H1 (cell line): Measurements from ENCODE around the gene UEVLD. TPM values are rescaled to one million over a fixed set of nuclear protein-coding genes. Genes with fewer than 3 reads are reported as not detected.
A peak's percentile ranks its signal among the peaks of the same experiment; 100 is the strongest.

Source experiments
- CTCF ChIA-PET: fragments of 300-600 bp; sonication (Branson Sonifier 250); formaldehyde crosslinking; loops from one replicate; lab custom pipeline; 2021; ENCODE audit not compliant: partially characterized antibody; lab: Charles Lee
- POLR2A ChIA-PET: fragments of 300-600 bp; sonication (Branson Sonifier 250); formaldehyde crosslinking; loops from one replicate; lab custom pipeline; 2021; ENCODE audit warnings: inconsistent platforms; ENCODE audit not compliant: partially characterized antibody; lab: Charles Lee
- DNase-seq, 2 experiments: peaks; one replicate each; pipeline versions ENCODE4 v3.0.0 to v3.0.0-alpha.2; 2010 to 2022; ENCODE audit warnings: low spot score in 2 of 2, low read depth in 1 of 2, mixed read lengths in 1 of 2
- FAIRE-seq: peaks from 2 replicates; lab custom pipeline; 2011; peaks lifted over from hg19 to GRCh38; lab: Jason Lieb, UNC
- H2AFZ ChIP-seq: 2 replicates; pipeline ENCODE4 v1.8.1; 2012; ENCODE audit warnings: low read length, inconsistent platforms
- H2AK5ac ChIP-seq: 2 replicates; pipeline ENCODE4 v1.6.1; 2013; ENCODE audit warnings: low read depth, low read length
- H2BK120ac ChIP-seq: replicated peaks from 2 replicates; pipeline ENCODE3; 2013; ENCODE audit warnings: low read depth, low read length, inconsistent platforms
- H2BK12ac ChIP-seq: 2 replicates; pipeline ENCODE4 v1.6.1; 2013; ENCODE audit warnings: low read depth, low read length
- H2BK15ac ChIP-seq: 2 replicates; pipeline ENCODE4 v1.6.1; 2013; ENCODE audit warnings: low read length
- H2BK20ac ChIP-seq: 2 replicates; pipeline ENCODE4 v1.6.1; 2013; ENCODE audit warnings: low read length
- H2BK5ac ChIP-seq: 2 replicates; pipeline ENCODE4 v1.6.1; 2013; ENCODE audit warnings: low read depth, low read length
- H3K14ac ChIP-seq: 2 replicates; pipeline ENCODE4 v1.6.1; 2013; ENCODE audit warnings: inconsistent platforms; ENCODE audit not compliant: insufficient read length
- H3K18ac ChIP-seq: 2 replicates; pipeline ENCODE4 v1.6.1; 2013; ENCODE audit warnings: low read length; ENCODE audit errors: extremely low read depth
- H3K23ac ChIP-seq: 2 replicates; pipeline ENCODE4 v1.6.1; 2013; ENCODE audit warnings: inconsistent platforms; ENCODE audit not compliant: insufficient read length
- H3K23me2 ChIP-seq: 2 replicates; pipeline ENCODE4 v1.6.1; 2013; ENCODE audit warnings: low read depth, low read length
- H3K27ac ChIP-seq: 2 replicates; pipeline ENCODE4 v1.6.1; 2011; ENCODE audit warnings: low read depth, low read length, inconsistent platforms
- H3K27me3 ChIP-seq, 4 experiments: replicated peaks in 1 of 4; 1 replicate in 1 of 4; 2 replicates in 3 of 4; pipeline versions ENCODE4 v1.6.1 to v1.8.1; 2011 to 2013; ENCODE audit warnings: low read length in 3 of 4, mild to moderate bottlenecking in 3 of 4, inconsistent platforms in 2 of 4, mixed read lengths in 2 of 4, moderate library complexity in 1 of 4; ENCODE audit not compliant: control insufficient read depth in 3 of 4, insufficient read depth in 3 of 4; ENCODE audit errors: extremely low read depth in 1 of 4
- H3K36me3 ChIP-seq, 4 experiments: 2 replicates each; pipeline versions ENCODE4 v1.6.1 to v1.8.1; 2011 to 2013; ENCODE audit warnings: mild to moderate bottlenecking in 4 of 4, low read length in 3 of 4, moderate library complexity in 2 of 4, control low read depth in 1 of 4, inconsistent platforms in 1 of 4; ENCODE audit not compliant: insufficient read depth in 4 of 4, control insufficient read depth in 2 of 4
- H3K4ac ChIP-seq: replicated peaks from 2 replicates; pipeline ENCODE3; 2013; ENCODE audit warnings: low read length, low read depth, mixed read lengths, inconsistent platforms; ENCODE audit not compliant: insufficient read length
- H3K4me1 ChIP-seq, 4 experiments: replicated peaks in 1 of 4; 1 replicate in 1 of 4; 2 replicates in 3 of 4; pipeline versions ENCODE4 v1.6.1 to v1.8.1; 2011 to 2013; ENCODE audit warnings: low read length in 3 of 4, inconsistent platforms in 2 of 4, mixed read lengths in 1 of 4; ENCODE audit not compliant: insufficient read depth in 4 of 4, control insufficient read depth in 3 of 4
- H3K4me2 ChIP-seq, 2 experiments: 2 replicates each; pipeline versions ENCODE4 v1.6.1 to v1.8.1; 2011 to 2013; ENCODE audit warnings: low read depth in 2 of 2, low read length in 2 of 2, control low read depth in 1 of 2, inconsistent platforms in 1 of 2, mild to moderate bottlenecking in 1 of 2; ENCODE audit not compliant: insufficient read depth in 1 of 2
- H3K4me3 ChIP-seq, 4 experiments: fragments of 200-600, 300-600 bp in 1 of 4; sonication (generic), shearing (Covaris generic), sonication (Bioruptor Twin) in 1 of 4; 2 replicates each; pipeline versions ENCODE4 v1.5.1 to v1.8.1; 2011 to 2016; ENCODE audit warnings: low read length in 4 of 4, low read depth in 3 of 4, control low read depth in 2 of 4, inconsistent platforms in 2 of 4, mild to moderate bottlenecking in 2 of 4, mixed read lengths in 1 of 4, moderate library complexity in 1 of 4; ENCODE audit not compliant: insufficient read depth in 2 of 4; ENCODE audit errors: extremely low read depth in 1 of 4
- H3K56ac ChIP-seq: replicated peaks from 2 replicates; pipeline ENCODE3; 2013; ENCODE audit warnings: low read depth, mild to moderate bottlenecking, mixed read lengths, low read length, inconsistent platforms; ENCODE audit not compliant: insufficient read length
- H3K79me1 ChIP-seq: 2 replicates; pipeline ENCODE4 v1.6.1; 2013; ENCODE audit warnings: low read depth, low read length, control low read depth
- H3K79me2 ChIP-seq, 2 experiments: 2 replicates each; pipeline versions ENCODE4 v1.6.1 to v1.8.1; 2012 to 2013; ENCODE audit warnings: low read length in 2 of 2, mild to moderate bottlenecking in 2 of 2, inconsistent platforms in 1 of 2; ENCODE audit not compliant: insufficient read depth in 2 of 2, control insufficient read depth in 1 of 2
- H3K9ac ChIP-seq, 4 experiments: replicated peaks in 1 of 4; 1 replicate in 1 of 4; 2 replicates in 3 of 4; pipeline versions ENCODE4 v1.6.1 to v1.8.1; 2011 to 2013; ENCODE audit warnings: low read depth in 3 of 4, low read length in 3 of 4, control low read depth in 2 of 4, mild to moderate bottlenecking in 2 of 4, moderate library complexity in 2 of 4, inconsistent platforms in 1 of 4; ENCODE audit errors: extremely low read depth in 1 of 4
- H3K9me3 ChIP-seq, 2 experiments: 2 replicates each; pipeline versions ENCODE4 v1.6.1 to v1.8.1; 2012 to 2013; ENCODE audit warnings: mild to moderate bottlenecking in 2 of 2, moderate library complexity in 2 of 2, control low read depth in 1 of 2, inconsistent platforms in 1 of 2, low read depth in 1 of 2, low read length in 1 of 2, mixed read lengths in 1 of 2; ENCODE audit not compliant: insufficient read depth in 2 of 2
- H4K20me1 ChIP-seq, 2 experiments: replicated peaks in 1 of 2; 2 replicates each; pipeline versions ENCODE3 to v1.8.1; 2011 to 2013; ENCODE audit warnings: inconsistent platforms in 2 of 2, low read length in 2 of 2, mild to moderate bottlenecking in 1 of 2; ENCODE audit not compliant: insufficient read depth in 2 of 2, control insufficient read depth in 1 of 2
- H4K5ac ChIP-seq: 2 replicates; pipeline ENCODE4 v1.6.1; 2013; ENCODE audit warnings: low read length, low read depth, mixed read lengths, inconsistent platforms; ENCODE audit not compliant: insufficient read length
- H4K8ac ChIP-seq: 2 replicates; pipeline ENCODE4 v1.8.0; 2013; ENCODE audit warnings: mild to moderate bottlenecking, moderate library complexity, low read length, inconsistent platforms; ENCODE audit not compliant: insufficient read depth; ENCODE audit errors: extremely low read depth
- H4K91ac ChIP-seq: replicated peaks from 2 replicates; pipeline ENCODE3; 2013; ENCODE audit warnings: low read length, mixed read lengths, inconsistent platforms; ENCODE audit not compliant: insufficient read length
- GABPA ChIP-seq: IDR thresholded peaks from 2 replicates; pipeline ENCODE4 v1.6.1; 2011; ENCODE audit warnings: mild to moderate bottlenecking, low read length, moderate library complexity, borderline replicate concordance; ENCODE audit not compliant: insufficient read depth
- RAD21 ChIP-seq, 2 experiments: IDR thresholded peaks in 1 of 2; conservative IDR thresholded peaks in 1 of 2; 2 replicates each; pipeline ENCODE4 v1.6.1; 2011; ENCODE audit warnings: low read depth in 2 of 2, low read length in 2 of 2, improper control_type of control experiment in 1 of 2, inconsistent platforms in 1 of 2, mild to moderate bottlenecking in 1 of 2, moderate library complexity in 1 of 2
- WGBS, 2 experiments: shearing (Covaris generic) in 1 of 2; methylation state at CpG; one replicate each; pipeline versions ENCODE4 v1.1.6 to v1.1.7; 2013 to 2015; ENCODE audit warnings: low lambda C conversion rate in 2 of 2, mixed read lengths in 2 of 2, inconsistent platforms in 1 of 2, low coverage in 1 of 2, missing lambda C conversion rate in 1 of 2; ENCODE audit not compliant: insufficient replicate concordance in 2 of 2, insufficient coverage in 1 of 2, insufficient read length in 1 of 2; ENCODE audit errors: extremely low coverage in 1 of 2, missing lambda C conversion rate in 1 of 2; 5-methylcytosine and 5-hydroxymethylcytosine counted together
- polyA plus RNA-seq, 7 experiments: library from polyadenylated mRNA; depleted of rRNA in 3 of 7; stranded (reverse) in 5 of 7; unstranded in 2 of 7; fragments of >200 nt in 5 of 7; fragments of 200-250 nt in 2 of 7; gene quantifications; 1 replicate in 5 of 7; 2 replicates in 1 of 7; 4 replicates in 1 of 7; pipeline versions ENCODE4 v1.2.1 to v1.2.3, GENCODE V29; 2011 to 2013; ENCODE audit warnings: missing spikeins in 2 of 7, mixed read lengths in 2 of 7
- total RNA-seq: library from RNA; stranded (reverse); fragmentation: NEBNext Ultra II Directional; extraction: Animal tissue kit (Norgen Biotek cat#: 25700); gene quantifications from 2 replicates; pipeline ENCODE4 v1.2.1, GENCODE V29; 2021

UEVLD gene
- total and polyA plus RNA-seq, 2 of the 8 experiments (the other 6 are each of a cell fraction or from before 2014, with no cell fraction given): 4.1 to 7.3 TPM

- H2BK15ac ChIP-seq: no peak overlapping the region
- H4K20me1 ChIP-seq: peaks cover 0 to 2% of the 10 kb centered on the region in 2 experiments
- H3K4me1 ChIP-seq: no peaks in the 10 kb centered on the region
- H3K18ac ChIP-seq: no peak overlapping the region
- POLR2A ChIA-PET: interaction anchor here (1.2 to 2.2 kb wide), 2 partner anchors 9 to 12 kb away, joined by 4 to 8 read pairs; partner anchors contain the start of gene UEVLD
- no peak overlapping the region for H3K23ac ChIP-seq
- H3K79me1 ChIP-seq: no peaks in the 10 kb centered on the region; the same call in 1 of the 2 replicates
- no peaks in the 10 kb centered on the region for H3K27me3 ChIP-seq
- no peak overlapping the region for H2BK5ac ChIP-seq
- no peaks in the 10 kb centered on the region for H3K23me2 ChIP-seq
- no peak overlapping the region for H3K4me2 ChIP-seq
- H2AK5ac ChIP-seq: no peak overlapping the region
- 92% methylated on average over 4 of the region's 4 CpGs; no CpG with 5 or more reads in 1 of the 2 experiments for WGBS, 2 experiments
- no peak overlapping the region for H3K27ac ChIP-seq
- no peak overlapping the region for H3K56ac ChIP-seq
- H3K9ac ChIP-seq: no peak overlapping the region
- CTCF ChIA-PET: interaction anchor here (1.4 kb wide), 1 partner anchor 12 kb away, joined by 5 read pairs; the partner anchor contains the start of gene UEVLD
- H3K4me3 ChIP-seq: no peak overlapping the region
- FAIRE-seq: no peak
- peak overlapping the region; percentile 39; the same call in 1 of the 2 replicates for H4K8ac ChIP-seq
- no peak overlapping the region for H2BK20ac ChIP-seq
- H3K4ac ChIP-seq: no peak overlapping the region
- no peaks in the 10 kb centered on the region for H3K79me2 ChIP-seq
- H4K91ac ChIP-seq: no peak overlapping the region
- no peak overlapping the region for H2BK12ac ChIP-seq
- no peak for DNase-seq
- TF ChIP-seq RAD21 (IDR thresholded peaks at IDR 0.05 in 1 of 2, conservative IDR thresholded peaks at IDR 0.05 in 1 of 2; ENCODE audit: low read depth in 2 of 2, low read length in 2 of 2) (no peak), GABPA (no peak)
- TF ChIP-seq, all 59 proteins: peak for 0
- Histone ChIP-seq H2BK120ac (no peak overlapping the region), H2AFZ (no peak overlapping the region), H3K9me3 (no peaks in the 10 kb centered on the region), H3K36me3 (peaks cover 0 to under 1% (median 0%) of the 10 kb centered on the region in 4 experiments; a peak in 1 of 8 replicates), H4K5ac (no peak overlapping the region), H3K14ac (no peak overlapping the region)
Measured at GRCh38 chr11:18600915-18601569, 12.5 kb upstream of the UEVLD start.
